Spleen (tissue), 13 donors: ENCODE results near the gene KCNN2. TPM values are rescaled to one million over a fixed set of nuclear protein-coding genes. Genes with fewer than 3 reads are reported as not detected.
A peak's percentile ranks its signal among the peaks of the same experiment; 100 is the strongest.

Experiments
- DNase-seq: peaks from one replicate; pipeline ENCODE4 v3.0.0-alpha.2; 2020
- H3K27ac ChIP-seq, 8 donors: fragments of 200-600 bp; sonication (generic) in 7 of 8; 1 replicate in 4 of 8; 2 replicates in 4 of 8; pipeline versions ENCODE4 v1.5.0 to v1.8.0; 2016 to 2021; ENCODE audit warnings: inconsistent platforms in 4 of 8, mild to moderate bottlenecking in 4 of 8, moderate library complexity in 1 of 8
- H3K27me3 ChIP-seq, 7 donors: fragments of 200-600 bp; sonication (generic) in 6 of 7; replicated peaks in 1 of 7; 1 replicate in 4 of 7; 2 replicates in 3 of 7; pipeline versions ENCODE4 v1.5.0 to v1.8.0; 2016 to 2021; ENCODE audit warnings: inconsistent platforms in 3 of 7, mild to moderate bottlenecking in 1 of 7
- H3K36me3 ChIP-seq, 6 donors: fragments of 200-600 bp; sonication (generic) in 5 of 6; 1 replicate in 4 of 6; 2 replicates in 2 of 6; pipeline versions ENCODE4 v1.5.0 to v1.8.0; 2016 to 2021; ENCODE audit warnings: inconsistent platforms in 2 of 6
- H3K4me1 ChIP-seq, 6 donors: fragments of 200-600 bp; sonication (generic) in 5 of 6; 1 replicate in 3 of 6; 2 replicates in 3 of 6; pipeline versions ENCODE4 v1.5.0 to v1.8.0; 2016 to 2021; ENCODE audit warnings: inconsistent platforms in 3 of 6
- H3K4me3 ChIP-seq, 8 donors: fragments of 200-600 bp; sonication (generic) in 7 of 8; 1 replicate in 4 of 8; 2 replicates in 4 of 8; pipeline versions ENCODE4 v1.5.0 to v1.8.0; 2016 to 2021; ENCODE audit warnings: inconsistent platforms in 4 of 8, mild to moderate bottlenecking in 4 of 8, moderate library complexity in 2 of 8
- H3K9me3 ChIP-seq, 8 donors: fragments of 200-600 bp; sonication (generic) in 7 of 8; 1 replicate in 4 of 8; 2 replicates in 4 of 8; pipeline versions ENCODE4 v1.5.0 to v1.8.0; 2016 to 2021; ENCODE audit warnings: inconsistent platforms in 4 of 8
- POLR2A ChIP-seq, 3 donors: fragments of 450-650 bp; IDR thresholded peaks; one replicate each; pipeline ENCODE4 v1.5.1; 2017; ENCODE audit warnings: antibody characterized with exemption in 3 of 3, mild to moderate bottlenecking in 1 of 3
- POLR2AphosphoS5 ChIP-seq, 3 donors: sonication (generic); formaldehyde crosslinking; IDR thresholded peaks; one replicate each; pipeline ENCODE4 v1.5.1; 2017; ENCODE audit warnings: antibody characterized with exemption in 3 of 3
- WGBS, 5 donors: extraction: QIAGEN DNeasy Blood & Tissue Kit in 3 of 5; methylation state at CpG; one replicate each; pipeline versions ENCODE4 v1.1.5 to v1.1.7; 2013 to 2018; 5-methylcytosine and 5-hydroxymethylcytosine counted together
- intact Hi-C: fragments of 100-400 bp; cut with DNase I; formaldehyde crosslinking; loops from one replicate; pipeline ENCODE4 v1.15.0; 2023; ENCODE audit warnings: low total_unique reads
- long read RNA-seq, 2 donors: transcript quantifications; one replicate each; lab custom pipeline, GENCODE V29; 2026
- polyA plus RNA-seq, 3 donors: library from polyadenylated mRNA; stranded (reverse); fragments of 200-250 nt; gene quantifications; one replicate each; pipeline ENCODE4 v1.2.1, GENCODE V29; 2013
- total RNA-seq, 7 donors: library from RNA; depleted of rRNA in 3 of 7; stranded (reverse); fragments of >200 nt in 3 of 7; fragmentation: NEBNext Ultra II Directional in 4 of 7; extraction: Animal tissue kit (Norgen Biotek cat#: 25700) in 4 of 7; gene quantifications; one replicate each; pipeline versions ENCODE4 v1.1.0 to v1.2.1, GENCODE V29; 2016 to 2021
- TF ChIP-seq, protein P1 (sequence below), 11 experiments: fragments of 200-600 bp in 7 of 11; fragments of 450-650 bp in 4 of 11; sonication (generic) in 4 of 11; IDR thresholded peaks in 8 of 11; conservative IDR thresholded peaks in 3 of 11; 1 replicate in 7 of 11; 2 replicates in 4 of 11; pipeline versions ENCODE4 v1.4.0 to v1.8.0; 2016 to 2021; ENCODE audit warnings: antibody characterized with exemption in 11 of 11, inconsistent platforms in 4 of 11, mild to moderate bottlenecking in 1 of 11
- donor health status: healthy with polysubstance abuse.
- donor health status: DM: no; HTN: no; CAD: no; lungs with moderate emphysema.
- donor health status: DM: no; HTN: no; CAD: no.
- donor health status: Bipolar disorder and iron deficiency.
- donor health status: healthy.
- donor health status: DM: no; HTN: no; CAD: no.
- donor health status: DM: yes; HTN: yes; CAD: no.

KCNN2 gene
- total RNA-seq (1 to 10 TPM in 2 of 7 donors, under 1 TPM in 5; 0.27 to 1.1 (median 0.57) TPM), polyA plus RNA-seq (under 1 TPM; 0.20 to 0.80 (median 0.26) TPM)
- long read RNA-seq, donor 1, result 0 reads
- long read RNA-seq, donor 2, result 0 reads

- 0 to 3% (median 2%) methylated on average over 3 to 33 of the region's 33 CpGs for WGBS, 5 donors
- Histone ChIP-seq H3K36me3 (no peaks in the 10 kb centered on the region), H3K4me1 (peaks cover 10 to 38% (median 22%) of the 10 kb centered on the region in 6 donors), H3K27ac (peak within 1 kb of the TSS in 5 of 8 donors; percentile 8 to 44 (median 32)), H3K4me3 (peak within 1 kb of the TSS; percentile 35 to 77 (median 56)), H3K9me3 (no peaks in the 10 kb centered on the region), H3K27me3 (peaks cover 0 to 75% (median 48%) of the 10 kb centered on the region in 7 donors)
- intact Hi-C loops, result no loop called here
- peak; percentile 85 for DNase-seq
- TF ChIP-seq POLR2AphosphoS5 (IDR thresholded peaks at IDR 0.05), result peak; percentile 8 to 77 (median 61)
- TF ChIP-seq, protein P1, sequence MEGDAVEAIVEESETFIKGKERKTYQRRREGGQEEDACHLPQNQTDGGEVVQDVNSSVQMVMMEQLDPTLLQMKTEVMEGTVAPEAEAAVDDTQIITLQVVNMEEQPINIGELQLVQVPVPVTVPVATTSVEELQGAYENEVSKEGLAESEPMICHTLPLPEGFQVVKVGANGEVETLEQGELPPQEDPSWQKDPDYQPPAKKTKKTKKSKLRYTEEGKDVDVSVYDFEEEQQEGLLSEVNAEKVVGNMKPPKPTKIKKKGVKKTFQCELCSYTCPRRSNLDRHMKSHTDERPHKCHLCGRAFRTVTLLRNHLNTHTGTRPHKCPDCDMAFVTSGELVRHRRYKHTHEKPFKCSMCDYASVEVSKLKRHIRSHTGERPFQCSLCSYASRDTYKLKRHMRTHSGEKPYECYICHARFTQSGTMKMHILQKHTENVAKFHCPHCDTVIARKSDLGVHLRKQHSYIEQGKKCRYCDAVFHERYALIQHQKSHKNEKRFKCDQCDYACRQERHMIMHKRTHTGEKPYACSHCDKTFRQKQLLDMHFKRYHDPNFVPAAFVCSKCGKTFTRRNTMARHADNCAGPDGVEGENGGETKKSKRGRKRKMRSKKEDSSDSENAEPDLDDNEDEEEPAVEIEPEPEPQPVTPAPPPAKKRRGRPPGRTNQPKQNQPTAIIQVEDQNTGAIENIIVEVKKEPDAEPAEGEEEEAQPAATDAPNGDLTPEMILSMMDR (IDR thresholded peaks at IDR 0.05 in 8 of 11, conservative IDR thresholded peaks at IDR 0.05 in 3 of 11), result no peak
Observed at GRCh38 chr5:114361724-114362196, at the start of gene KCNN2. KCNN2 (plus strand) TSS chr5:114362070; CDS start chr5:114362140, 70 bp downstream.

DNA sequence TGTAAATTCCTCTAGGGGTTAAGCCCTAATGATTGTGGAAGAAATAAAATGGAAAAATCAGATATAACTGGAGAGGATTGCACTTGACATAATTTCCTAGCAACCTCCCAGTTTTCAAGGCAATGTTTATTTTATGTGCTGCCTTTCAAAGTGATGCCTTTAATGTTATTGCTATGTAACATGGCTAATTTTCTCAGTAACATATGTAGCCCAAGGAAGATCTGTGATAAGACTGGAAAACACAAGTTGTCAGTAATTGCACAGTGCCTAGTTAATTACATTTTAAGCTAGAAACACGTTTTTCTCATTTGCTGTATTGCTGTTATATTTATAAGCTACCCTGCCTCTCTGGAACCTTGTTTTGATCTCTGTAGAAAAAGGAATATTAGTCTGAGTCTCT lies 49.2 kb upstream of the KCNN2 start:
- H3K27ac ChIP-seq, result no peak overlapping the region
- H3K27me3 ChIP-seq, result no peaks in the 10 kb centered on the region
- no peaks in the 10 kb centered on the region for H3K9me3 ChIP-seq
- H3K36me3 ChIP-seq, result no peaks in the 10 kb centered on the region
- intact Hi-C loops, result no loop called here
- TF ChIP-seq POLR2A (IDR thresholded peaks at IDR 0.05) (no peak), POLR2AphosphoS5 (IDR thresholded peaks at IDR 0.05) (no peak)
- TF ChIP-seq, protein P1 (IDR thresholded peaks at IDR 0.05 in 8 of 11, conservative IDR thresholded peaks at IDR 0.05 in 3 of 11), result no peak
- WGBS, 5 donors, result 28 to 67% (median 38%) methylated on average over 1 of the region's 1 CpG
- no peak for DNase-seq
- H3K4me1 ChIP-seq, result no peaks in the 10 kb centered on the region
- H3K4me3 ChIP-seq, result no peak overlapping the region

GRCh38 chr5:114314061-114314460 lies 47.8 kb upstream of the KCNN2 start:
- intact Hi-C loops, result no loop called here
- Histone ChIP-seq H3K27ac (no peak overlapping the region), H3K4me1 (no peaks in the 10 kb centered on the region), H3K27me3 (no peaks in the 10 kb centered on the region), H3K4me3 (no peak overlapping the region), H3K36me3 (no peaks in the 10 kb centered on the region), H3K9me3 (no peaks in the 10 kb centered on the region)
- TF ChIP-seq, protein P1 (IDR thresholded peaks at IDR 0.05 in 8 of 11, conservative IDR thresholded peaks at IDR 0.05 in 3 of 11), result no peak
- TF ChIP-seq POLR2AphosphoS5 (IDR thresholded peaks at IDR 0.05), result no peak
- no peak for TF ChIP-seq POLR2A (IDR thresholded peaks at IDR 0.05)
- 72 to 88% (median 85%) methylated on average over 2 of the region's 2 CpGs for WGBS, 5 donors
- no peak for DNase-seq

- Histone ChIP-seq H3K36me3 (no peaks in the 10 kb centered on the region), H3K4me3 (no peak overlapping the region), H3K27me3 (no peaks in the 10 kb centered on the region), H3K27ac (no peak overlapping the region), H3K4me1 (no peaks in the 10 kb centered on the region), H3K9me3 (no peaks in the 10 kb centered on the region)
- intact Hi-C loops, result no loop called here
- WGBS, 5 donors, result 58 to 65% (median 61%) methylated on average over 4 of the region's 4 CpGs
- TF ChIP-seq POLR2AphosphoS5 (IDR thresholded peaks at IDR 0.05) (no peak), POLR2A (IDR thresholded peaks at IDR 0.05) (no peak)
- TF ChIP-seq, protein P1 (IDR thresholded peaks at IDR 0.05 in 8 of 11, conservative IDR thresholded peaks at IDR 0.05 in 3 of 11), result no peak
- no peak for DNase-seq
Observed at GRCh38 chr5:114316167-114316566, 45.7 kb upstream of the KCNN2 start.
